GM19467 (cell line): Measurements from ENCODE around the gene RNF145.
"Not testable (repeated sequence)": the region's sequence is repeated elsewhere in the genome, so short reads cannot be mapped to it uniquely, and the experiment has no call there.

Experiments
- ATAC-seq: cut with Tn5 transposase; IDR thresholded peaks from one replicate; pipeline ENCODE4 v1.9.1; 2021; ENCODE audit warnings: mild to moderate bottlenecking, moderate library complexity; ENCODE audit not compliant: unreplicated experiment

Gene RNF145

DNA sequence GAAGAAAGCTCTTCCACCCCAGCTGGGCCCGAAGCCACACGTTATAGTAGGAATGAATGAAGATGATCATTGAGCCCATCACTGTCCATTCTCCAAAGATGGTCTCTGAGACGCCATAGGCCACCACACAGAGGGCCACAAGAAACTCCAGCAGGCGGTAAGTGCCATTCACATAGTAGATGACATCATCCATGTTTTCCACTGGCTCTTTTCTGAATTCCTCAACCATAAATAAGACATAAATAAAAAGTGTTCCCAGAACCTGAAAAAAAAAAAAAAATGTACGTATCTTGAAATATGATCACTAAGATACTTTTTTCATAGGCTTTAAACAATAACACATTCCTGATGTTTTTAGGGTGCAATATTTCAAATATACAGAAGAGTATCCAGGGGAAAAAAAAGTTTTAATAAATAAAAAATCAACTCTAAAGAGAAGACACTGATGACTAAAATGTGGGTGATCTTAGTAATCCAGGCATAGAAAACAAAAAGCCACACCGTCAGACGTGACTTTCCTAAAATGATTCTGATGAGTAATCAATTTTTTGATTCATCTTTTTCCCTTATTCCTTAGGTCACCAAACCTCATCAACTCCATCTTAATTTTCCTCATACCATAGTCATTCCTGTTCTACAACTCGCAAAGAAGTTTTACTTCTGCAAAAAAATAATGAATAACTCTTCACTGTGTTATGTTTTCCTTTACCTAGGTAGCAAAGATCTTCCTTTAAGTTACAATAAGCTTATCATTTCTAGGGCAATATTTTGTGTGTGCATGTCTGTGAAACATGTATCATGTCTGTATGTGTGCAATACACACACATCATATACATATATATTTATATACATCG is 47.8 kb downstream of the RNF145 start:
- ATAC-seq = no peak

GRCh38 chr5:159158553-159159091 is 50.7 kb downstream of the RNF145 start:
- ATAC-seq = not testable (repeated sequence)

GRCh38 chr5:159157552-159157951 is 51.8 kb downstream of the RNF145 start:
- ATAC-seq = no peak

- no peak for ATAC-seq
These were observed 52.7 kb downstream of the RNF145 start for GRCh38 chr5:159156426-159157238.

GRCh38 chr5:159155960-159156359 is 53.4 kb downstream of the RNF145 start:
- no peak for ATAC-seq

DNA sequence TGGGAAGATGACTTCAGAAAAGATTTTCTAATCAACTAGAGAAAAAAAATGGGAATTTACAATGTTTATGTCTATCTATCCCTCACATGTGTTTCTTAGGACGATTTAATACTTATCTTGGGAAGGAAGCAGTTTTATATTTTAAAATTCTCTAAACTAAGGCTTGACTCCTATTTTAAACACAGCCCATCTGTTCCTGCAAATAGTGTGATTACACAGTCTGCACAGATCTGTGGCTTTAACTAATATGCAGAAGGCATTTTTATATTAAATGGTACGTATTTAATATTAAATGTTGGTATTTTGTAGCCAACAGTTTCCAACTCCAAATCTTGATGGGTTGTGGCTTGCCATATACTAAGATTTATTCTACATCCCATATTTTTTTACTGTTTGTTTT is 56.5 kb downstream of the RNF145 start:
- no peak for ATAC-seq

GRCh38 chr5:159149085-159149484 is 60.3 kb downstream of the RNF145 start:
- ATAC-seq = no peak

DNA sequence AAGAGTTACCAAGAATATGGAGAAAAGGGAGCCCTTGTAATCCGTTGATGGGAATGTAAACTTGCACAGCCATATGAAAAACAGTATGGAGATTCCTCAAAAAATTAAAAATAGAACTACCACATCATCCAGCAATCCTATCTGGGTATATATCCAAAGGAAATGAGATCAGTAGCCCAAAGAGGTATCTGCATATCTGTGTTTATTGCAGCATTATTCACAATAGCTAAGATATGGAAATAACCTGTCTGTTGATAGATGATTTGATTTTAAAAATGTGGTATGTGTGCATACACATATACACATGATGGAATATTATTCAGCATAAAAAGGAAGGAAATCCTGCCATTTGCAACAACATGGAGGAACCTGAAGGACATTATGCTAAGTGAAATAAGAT is 61.4 kb downstream of the RNF145 start:
- ATAC-seq = no peak

GRCh38 chr5:159146839-159147238 is 62.5 kb downstream of the RNF145 start:
- no peak for ATAC-seq

DNA sequence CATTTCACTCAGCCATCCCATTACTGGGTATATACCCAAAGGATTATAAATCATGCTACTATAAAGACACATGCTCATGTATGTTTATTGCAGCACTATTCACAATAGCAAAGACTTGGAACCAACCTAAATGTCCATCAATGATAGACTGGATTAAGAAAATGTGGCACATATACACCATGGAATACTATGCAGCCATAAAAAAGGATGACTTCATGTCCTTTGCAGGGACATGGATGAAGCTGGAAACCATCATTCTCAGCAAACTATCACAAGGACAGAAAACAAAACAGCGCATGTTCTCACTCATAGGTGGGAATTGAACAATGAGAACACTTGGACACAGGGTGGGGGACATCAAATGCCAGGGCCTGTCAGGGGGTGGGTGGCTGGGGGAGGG is 64.2 kb downstream of the RNF145 start:
- ATAC-seq = not testable (repeated sequence)

DNA sequence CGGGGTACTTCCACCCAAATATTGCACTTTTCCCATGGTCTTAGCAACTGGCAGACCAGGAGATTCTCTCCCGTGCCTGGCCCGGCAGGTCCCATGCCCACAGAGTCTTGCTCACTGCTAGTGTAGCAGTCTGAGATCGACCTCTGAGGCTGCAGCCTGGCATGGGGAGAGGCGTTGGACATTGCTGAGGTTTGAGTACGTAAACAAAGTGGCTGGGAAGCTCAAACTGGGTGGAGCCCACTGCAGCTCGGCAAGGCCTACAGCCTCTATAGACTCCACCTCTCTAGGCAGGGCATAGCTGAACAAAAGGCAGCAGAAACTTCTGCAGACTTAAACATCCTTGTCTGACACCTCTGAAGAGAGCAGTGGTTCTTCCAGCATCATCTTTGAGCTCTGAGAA is 69.6 kb downstream of the RNF145 start:
- no peak for ATAC-seq

DNA sequence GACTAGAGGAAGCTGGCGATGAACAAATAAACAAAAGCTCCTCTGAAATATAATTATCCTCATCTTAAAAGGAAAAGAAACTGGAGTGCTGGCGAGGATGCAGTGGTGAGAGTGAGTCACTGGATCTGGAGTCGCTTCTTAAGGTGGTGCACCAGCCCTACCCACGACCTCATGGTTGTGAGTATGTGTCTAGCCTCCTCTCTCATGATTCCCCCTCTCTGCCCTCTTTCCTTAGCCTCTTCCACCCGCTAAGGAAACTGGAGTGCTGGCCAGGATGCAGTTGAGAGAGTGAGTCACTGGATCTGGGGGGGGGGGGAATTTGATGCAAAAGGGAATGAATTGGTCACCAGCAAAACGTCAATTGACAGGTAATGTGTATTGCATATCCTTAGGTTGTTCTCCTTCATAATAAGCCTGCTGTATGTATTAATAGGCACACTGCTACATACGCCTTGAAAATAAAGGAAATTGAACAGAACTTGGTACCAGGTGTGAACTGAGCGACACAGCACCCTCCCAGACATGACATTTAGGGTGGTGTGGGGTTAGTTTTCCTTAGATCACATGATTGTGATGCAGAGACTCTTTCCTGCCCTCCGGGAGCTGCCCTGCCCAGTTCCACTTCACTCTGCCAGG is 73.3 kb downstream of the RNF145 start:
- no peak for ATAC-seq

- no peak for ATAC-seq
These were observed 76.2 kb downstream of the RNF145 start for GRCh38 chr5:159133041-159133741.

- no peak for ATAC-seq
These were observed 76.8 kb downstream of the RNF145 start for GRCh38 chr5:159132429-159133040.

DNA sequence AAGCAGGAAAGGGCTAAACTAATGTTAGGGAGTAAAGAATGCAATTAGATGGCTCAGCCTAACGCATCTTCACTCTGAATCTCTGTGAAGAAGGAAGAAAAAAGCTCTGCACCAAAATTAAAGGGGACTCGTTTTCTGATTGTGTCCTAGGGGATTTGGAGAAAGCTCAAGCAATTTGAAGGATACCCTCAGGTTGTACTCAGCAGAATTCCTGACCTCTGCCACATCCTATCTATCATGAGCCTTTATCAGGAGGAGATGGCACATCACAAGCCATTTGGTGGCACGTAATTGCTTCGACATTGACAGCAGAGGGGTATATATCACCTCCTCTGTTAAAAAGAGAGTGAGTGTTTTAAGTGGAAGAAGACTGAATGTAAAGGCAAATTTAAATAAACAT is 77.4 kb downstream of the RNF145 start:
- ATAC-seq = no peak

GRCh38 chr5:159130871-159131270 is 78.5 kb downstream of the RNF145 start:
- no peak for ATAC-seq

- ATAC-seq = no peak
These were observed 81.2 kb downstream of the RNF145 start for GRCh38 chr5:159128070-159128541.

- ATAC-seq = no peak
These were observed 85.7 kb downstream of the RNF145 start for GRCh38 chr5:159123700-159124099.

DNA sequence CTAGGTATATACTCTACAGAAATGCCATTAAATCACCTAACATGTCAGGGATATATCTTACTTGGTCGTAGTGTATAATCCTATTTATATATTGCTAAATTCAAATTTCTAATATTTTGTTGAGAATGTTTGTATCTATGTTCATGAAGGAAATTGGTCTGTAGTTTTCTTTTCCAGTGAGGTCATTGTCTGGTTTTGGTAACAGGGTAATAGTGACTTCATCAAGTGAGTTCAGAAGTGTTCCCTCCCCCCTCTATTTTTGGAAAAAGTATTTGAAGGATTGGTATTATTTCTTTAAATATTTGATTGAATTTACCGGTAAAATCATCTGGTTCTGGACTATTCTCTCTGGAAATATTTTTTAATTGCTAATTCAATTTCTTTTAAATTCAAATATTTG is 86.2 kb downstream of the RNF145 start:
- ATAC-seq = no peak

- ATAC-seq = no peak
These were observed 88.3 kb downstream of the RNF145 start for GRCh38 chr5:159121061-159121460.
